ENCODE results near the gene CCDC170. TPM values are rescaled to one million over a fixed set of nuclear protein-coding genes. Genes with fewer than 3 reads are reported as not detected.

Gene CCDC170
- total RNA-seq, 1 donor from 2014 or later, result 1.9 TPM

DNA sequence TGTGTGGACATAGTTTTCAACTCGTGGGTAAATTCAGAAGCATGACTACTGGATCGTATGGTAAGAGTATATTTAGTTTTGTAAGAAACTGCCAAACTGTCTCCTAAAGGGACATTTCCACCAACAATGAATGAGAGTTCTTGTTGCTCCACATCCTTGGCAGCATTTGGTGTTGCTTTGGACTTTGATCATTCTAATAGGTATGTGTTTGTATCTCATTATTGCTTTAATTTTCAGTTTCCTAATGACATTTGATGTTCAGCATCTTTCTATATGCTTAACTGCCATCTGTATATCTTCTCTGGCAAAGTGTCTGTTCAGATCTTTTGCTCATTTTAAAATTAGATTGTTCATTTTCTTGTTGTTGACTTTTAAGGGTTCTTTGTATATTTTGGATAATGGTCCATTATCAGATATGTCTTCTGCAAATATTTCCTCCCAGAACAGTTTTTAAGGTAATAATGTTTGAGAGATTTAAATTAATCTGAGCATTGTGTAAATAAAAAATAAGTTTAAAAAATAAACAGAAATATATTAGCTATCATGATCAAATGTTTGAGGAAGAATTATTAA lies 138.7 kb downstream of the CCDC170 start:
- no peaks in the 10 kb centered on the region for H3K4me1 Mint-ChIP-seq (ENCODE audit: unreplicated experiment)
- TF ChIP-seq, protein P1, sequence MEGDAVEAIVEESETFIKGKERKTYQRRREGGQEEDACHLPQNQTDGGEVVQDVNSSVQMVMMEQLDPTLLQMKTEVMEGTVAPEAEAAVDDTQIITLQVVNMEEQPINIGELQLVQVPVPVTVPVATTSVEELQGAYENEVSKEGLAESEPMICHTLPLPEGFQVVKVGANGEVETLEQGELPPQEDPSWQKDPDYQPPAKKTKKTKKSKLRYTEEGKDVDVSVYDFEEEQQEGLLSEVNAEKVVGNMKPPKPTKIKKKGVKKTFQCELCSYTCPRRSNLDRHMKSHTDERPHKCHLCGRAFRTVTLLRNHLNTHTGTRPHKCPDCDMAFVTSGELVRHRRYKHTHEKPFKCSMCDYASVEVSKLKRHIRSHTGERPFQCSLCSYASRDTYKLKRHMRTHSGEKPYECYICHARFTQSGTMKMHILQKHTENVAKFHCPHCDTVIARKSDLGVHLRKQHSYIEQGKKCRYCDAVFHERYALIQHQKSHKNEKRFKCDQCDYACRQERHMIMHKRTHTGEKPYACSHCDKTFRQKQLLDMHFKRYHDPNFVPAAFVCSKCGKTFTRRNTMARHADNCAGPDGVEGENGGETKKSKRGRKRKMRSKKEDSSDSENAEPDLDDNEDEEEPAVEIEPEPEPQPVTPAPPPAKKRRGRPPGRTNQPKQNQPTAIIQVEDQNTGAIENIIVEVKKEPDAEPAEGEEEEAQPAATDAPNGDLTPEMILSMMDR (conservative IDR thresholded peaks at IDR 0.05), result no peak
- H3K36me3 Mint-ChIP-seq, result no peaks in the 10 kb centered on the region
- no peaks in the 10 kb centered on the region for H3K27me3 Mint-ChIP-seq
- no peak overlapping the region for H3K4me3 Mint-ChIP-seq
- H3K9me3 Mint-ChIP-seq, result no peaks in the 10 kb centered on the region
- no peak overlapping the region for H3K27ac Mint-ChIP-seq
- no peak for DNase-seq (ENCODE audit: extremely low spot score, unreplicated experiment)

DNA sequence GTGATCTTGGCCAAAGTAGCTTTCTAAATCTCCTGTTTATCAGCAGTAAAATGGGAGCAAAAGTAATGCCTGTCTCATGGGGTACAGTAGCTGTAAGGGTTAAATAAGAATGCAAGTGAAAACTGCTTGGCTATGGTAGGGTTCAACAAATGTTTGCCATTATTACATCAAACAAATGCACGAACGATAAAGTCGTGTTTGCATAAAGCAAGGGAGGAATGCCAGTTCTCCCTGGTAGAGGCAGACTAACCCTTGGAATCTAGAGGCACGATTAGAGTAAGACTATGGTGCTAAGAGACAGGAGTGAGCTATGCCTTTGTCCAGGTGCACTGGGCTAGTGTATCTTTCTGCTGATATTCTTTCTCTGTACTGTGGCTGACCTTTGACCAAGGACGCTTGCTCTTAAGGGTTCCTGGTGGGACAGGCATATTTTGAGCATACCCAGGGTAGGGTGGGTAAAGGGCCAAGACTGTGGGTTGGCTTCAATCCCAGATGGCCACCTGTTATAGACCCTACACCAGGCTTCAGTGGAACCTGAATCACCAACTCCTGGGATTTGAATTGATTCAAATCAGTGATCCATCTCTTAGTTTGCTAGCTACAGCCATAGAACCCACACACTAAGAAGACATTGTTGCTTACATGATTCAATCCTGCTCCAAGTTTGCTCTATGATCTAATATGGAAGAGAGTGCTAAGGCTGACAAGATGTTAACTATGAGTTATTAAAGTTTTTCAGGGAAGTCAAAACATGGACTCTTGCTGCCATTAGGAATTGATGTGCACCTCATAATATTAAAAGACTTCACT lies 139.9 kb downstream of the CCDC170 start:
- no peak overlapping the region for H3K4me3 Mint-ChIP-seq
- H3K4me1 Mint-ChIP-seq (ENCODE audit: unreplicated experiment), result no peaks in the 10 kb centered on the region
- H3K9me3 Mint-ChIP-seq, result no peaks in the 10 kb centered on the region
- no peaks in the 10 kb centered on the region for H3K27me3 Mint-ChIP-seq
- TF ChIP-seq, protein P1 (conservative IDR thresholded peaks at IDR 0.05), result no peak
- no peak overlapping the region for H3K27ac Mint-ChIP-seq
- DNase-seq (ENCODE audit: extremely low spot score, unreplicated experiment), result no peak
- no peaks in the 10 kb centered on the region for H3K36me3 Mint-ChIP-seq

- Mint-ChIP-seq H3K27ac (no peak overlapping the region), H3K4me1 (ENCODE audit: unreplicated experiment) (no peaks in the 10 kb centered on the region), H3K27me3 (no peaks in the 10 kb centered on the region), H3K9me3 (no peaks in the 10 kb centered on the region), H3K4me3 (no peak overlapping the region), H3K36me3 (no peaks in the 10 kb centered on the region)
- no peak for DNase-seq (ENCODE audit: extremely low spot score, unreplicated experiment)
- TF ChIP-seq, protein P1 (conservative IDR thresholded peaks at IDR 0.05), result no peak
Measured at GRCh38 chr6:151634336-151634720, 140.5 kb downstream of the CCDC170 start.

DNA sequence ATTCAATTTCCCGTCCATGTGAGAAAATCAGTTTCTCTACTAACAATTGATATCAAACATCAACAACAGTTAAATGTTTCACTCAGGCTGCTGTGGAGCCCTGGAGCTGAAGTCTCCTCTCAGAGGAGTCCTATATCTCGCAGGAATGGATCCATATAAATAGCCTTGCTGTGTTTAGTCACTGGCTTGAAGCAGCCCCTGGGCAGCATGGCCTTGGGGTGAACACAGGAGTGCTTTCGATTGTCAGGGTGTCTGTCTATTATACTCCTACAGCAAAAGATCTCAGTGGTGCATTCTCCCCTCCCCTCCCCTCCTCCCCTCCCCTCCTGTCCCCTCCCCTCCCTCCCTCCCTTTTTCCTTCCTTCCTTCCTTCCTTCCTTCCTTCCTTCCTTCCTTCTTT lies 141.9 kb downstream of the CCDC170 start:
- Mint-ChIP-seq H3K36me3 (no peaks in the 10 kb centered on the region), H3K4me3 (no peak overlapping the region), H3K9me3 (no peaks in the 10 kb centered on the region), H3K27me3 (no peaks in the 10 kb centered on the region), H3K4me1 (ENCODE audit: unreplicated experiment) (no peaks in the 10 kb centered on the region), H3K27ac (no peak overlapping the region)
- TF ChIP-seq, protein P1 (conservative IDR thresholded peaks at IDR 0.05), result no peak
- DNase-seq (ENCODE audit: extremely low spot score, unreplicated experiment), result no peak

- H3K36me3 Mint-ChIP-seq, result no peaks in the 10 kb centered on the region
- no peak for DNase-seq (ENCODE audit: extremely low spot score, unreplicated experiment)
- no peak overlapping the region for H3K27ac Mint-ChIP-seq
- no peaks in the 10 kb centered on the region for H3K27me3 Mint-ChIP-seq
- TF ChIP-seq, protein P1 (conservative IDR thresholded peaks at IDR 0.05), result no peak
- no peaks in the 10 kb centered on the region for H3K4me1 Mint-ChIP-seq (ENCODE audit: unreplicated experiment)
- no peak overlapping the region for H3K4me3 Mint-ChIP-seq
- H3K9me3 Mint-ChIP-seq, result no peaks in the 10 kb centered on the region
Measured at GRCh38 chr6:151637814-151638213, 144.0 kb downstream of the CCDC170 start.

Data from type B pancreatic cell (in vitro differentiated cells).